ENCODE results near the gene SCN7A. TPM values are rescaled to one million over a fixed set of nuclear protein-coding genes. Genes with fewer than 3 reads are reported as not detected.

Gene SCN7A
- total and polyA plus RNA-seq, 3 donors from 2014 or later = 3.3 to 13.8 (median 8.7) TPM

GRCh38 chr2:166436976-166437375, 57.1 kb downstream of the SCN7A start:
- no peaks in the 10 kb centered on the region for H3K36me3 ChIP-seq (ENCODE audit: low read depth, missing control alignments)
- H3K27me3 ChIP-seq = no peaks in the 10 kb centered on the region
- no peak for DNase-seq
- H3K9me3 ChIP-seq = no peaks in the 10 kb centered on the region
- no peaks in the 10 kb centered on the region for H3K4me1 ChIP-seq
- intact Hi-C loops (cut with DNase I; ENCODE audit: low total_unique reads) = no loop called here
- no peak overlapping the region for H3K4me3 ChIP-seq
- WGBS, 2 donors = 100% methylated on average over 1 of the region's 1 CpG; no CpG with 5 or more reads in 1 of the 2 donors
- TF ChIP-seq POLR2A (IDR thresholded peaks at IDR 0.05) = no peak
- TF ChIP-seq CTCF (IDR thresholded peaks at IDR 0.05) = no peak
- no peak overlapping the region for H3K27ac ChIP-seq

GRCh38 chr2:166436189-166436588, 57.9 kb downstream of the SCN7A start:
- Histone ChIP-seq H3K9me3 (no peaks in the 10 kb centered on the region), H3K27me3 (no peaks in the 10 kb centered on the region), H3K27ac (no peak overlapping the region), H3K4me1 (no peaks in the 10 kb centered on the region), H3K4me3 (no peak overlapping the region), H3K36me3 (ENCODE audit: low read depth, missing control alignments) (no peaks in the 10 kb centered on the region)
- intact Hi-C loops (cut with DNase I; ENCODE audit: low total_unique reads) = no loop called here
- no peak for DNase-seq
- no peak for TF ChIP-seq POLR2A (IDR thresholded peaks at IDR 0.05)
- no peak for TF ChIP-seq CTCF (IDR thresholded peaks at IDR 0.05)
- 80 to 87% methylated on average over 3 of the region's 3 CpGs for WGBS, 2 donors

- no peak for DNase-seq
- Histone ChIP-seq H3K9me3 (no peaks in the 10 kb centered on the region), H3K27ac (no peak overlapping the region), H3K36me3 (ENCODE audit: low read depth, missing control alignments) (no peaks in the 10 kb centered on the region), H3K4me1 (no peaks in the 10 kb centered on the region), H3K27me3 (no peaks in the 10 kb centered on the region), H3K4me3 (no peak overlapping the region)
- 53 to 61% methylated on average over 1 of the region's 1 CpG for WGBS, 2 donors
- intact Hi-C loops (cut with DNase I; ENCODE audit: low total_unique reads) = no loop called here
- TF ChIP-seq CTCF (IDR thresholded peaks at IDR 0.05) (no peak), POLR2A (IDR thresholded peaks at IDR 0.05) (no peak)
These were observed 59.6 kb downstream of the SCN7A start for GRCh38 chr2:166434491-166434890.

- Histone ChIP-seq H3K27me3 (no peaks in the 10 kb centered on the region), H3K4me1 (no peaks in the 10 kb centered on the region), H3K9me3 (no peaks in the 10 kb centered on the region), H3K36me3 (ENCODE audit: low read depth, missing control alignments) (no peaks in the 10 kb centered on the region), H3K27ac (no peak overlapping the region), H3K4me3 (no peak overlapping the region)
- intact Hi-C loops (cut with DNase I; ENCODE audit: low total_unique reads) = no loop called here
- no peak for TF ChIP-seq POLR2A (IDR thresholded peaks at IDR 0.05)
- no peak for TF ChIP-seq CTCF (IDR thresholded peaks at IDR 0.05)
- 45 to 55% methylated on average over 1 of the region's 1 CpG for WGBS, 2 donors
- DNase-seq = no peak
These were observed 60.6 kb downstream of the SCN7A start for GRCh38 chr2:166433457-166433856.

GRCh38 chr2:166432331-166432730, 61.7 kb downstream of the SCN7A start:
- Histone ChIP-seq H3K4me3 (no peak overlapping the region), H3K27ac (no peak overlapping the region), H3K4me1 (no peaks in the 10 kb centered on the region), H3K36me3 (ENCODE audit: low read depth, missing control alignments) (no peaks in the 10 kb centered on the region), H3K9me3 (no peaks in the 10 kb centered on the region), H3K27me3 (no peaks in the 10 kb centered on the region)
- intact Hi-C loops (cut with DNase I; ENCODE audit: low total_unique reads) = no loop called here
- DNase-seq = no peak
- 54 to 63% methylated on average over 1 of the region's 1 CpG for WGBS, 2 donors
- TF ChIP-seq POLR2A (IDR thresholded peaks at IDR 0.05) (no peak), CTCF (IDR thresholded peaks at IDR 0.05) (no peak)

All from testis (tissue), 3 donors.